CD8-positive, alpha-beta memory T cell (primary cell): ENCODE data around the gene GRID1. TPM values are rescaled to one million over a fixed set of nuclear protein-coding genes. Genes with fewer than 3 reads are reported as not detected.
A peak's percentile ranks its signal among the peaks of the same experiment; 100 is the strongest.

Experiments used
- CTCF ChIA-PET: fragments of 350-600 bp; sonication (Branson Sonifier 250); formaldehyde crosslinking; loops from one replicate; lab custom pipeline; 2021; ENCODE audit warnings: antibody characterized with exemption; lab: Charles Lee
- POLR2A ChIA-PET: fragments of 350-600 bp; sonication (Branson Sonifier 250); formaldehyde crosslinking; loops from one replicate; lab custom pipeline; 2021; ENCODE audit warnings: antibody characterized with exemption; lab: Charles Lee
- DNase-seq, 5 donors: peaks; one replicate each; pipeline versions ENCODE4 v3.0.0 to v3.0.0-alpha.2; 2020 to 2022; ENCODE audit warnings: mixed read lengths in 1 of 5
- H3K27ac ChIP-seq: one replicate; pipeline ENCODE4 v1.7.0; 2013; ENCODE audit warnings: low read depth, mild to moderate bottlenecking, low read length, moderate library complexity
- H3K27me3 ChIP-seq: 2 replicates; pipeline ENCODE4 v1.7.0; 2013; ENCODE audit warnings: low read length, mild to moderate bottlenecking; ENCODE audit not compliant: insufficient read depth, poor library complexity, severe bottlenecking
- H3K36me3 ChIP-seq: 2 replicates; pipeline ENCODE4 v1.7.0; 2013; ENCODE audit warnings: mild to moderate bottlenecking, low read length, moderate library complexity; ENCODE audit not compliant: insufficient read depth
- H3K4me1 ChIP-seq: 2 replicates; pipeline ENCODE4 v1.7.0; 2013; ENCODE audit warnings: mild to moderate bottlenecking, low read length, moderate library complexity; ENCODE audit not compliant: insufficient read depth
- H3K4me3 ChIP-seq: 2 replicates; pipeline ENCODE4 v1.7.0; 2013; ENCODE audit warnings: mild to moderate bottlenecking, low read length
- H3K9me3 ChIP-seq: 2 replicates; pipeline ENCODE4 v1.7.0; 2013; ENCODE audit warnings: mild to moderate bottlenecking, low read length
- H3K27ac Mint-ChIP-seq, 8 donors: one replicate each; pipeline ENCODE4 v1.8.0; 2020 to 2021; ENCODE audit warnings: mixed read lengths in 8 of 8, mild to moderate bottlenecking in 6 of 8, inconsistent platforms in 3 of 8, moderate library complexity in 3 of 8
- H3K27me3 Mint-ChIP-seq, 2 donors: one replicate each; pipeline ENCODE4 v1.8.0; 2020 to 2021; ENCODE audit warnings: mixed read lengths in 2 of 2, mild to moderate bottlenecking in 1 of 2, moderate library complexity in 1 of 2
- H3K36me3 Mint-ChIP-seq, 3 donors: one replicate each; pipeline ENCODE4 v1.8.0; 2020 to 2021; ENCODE audit warnings: mixed read lengths in 3 of 3, inconsistent platforms in 1 of 3, mild to moderate bottlenecking in 1 of 3
- H3K4me1 Mint-ChIP-seq, 3 donors: one replicate each; pipeline ENCODE4 v1.8.0; 2020 to 2021; ENCODE audit warnings: mixed read lengths in 3 of 3, inconsistent platforms in 1 of 3, mild to moderate bottlenecking in 1 of 3
- H3K4me3 Mint-ChIP-seq, 7 donors: one replicate each; pipeline ENCODE4 v1.8.0; 2020 to 2021; ENCODE audit warnings: mixed read lengths in 7 of 7, mild to moderate bottlenecking in 6 of 7, moderate library complexity in 4 of 7, inconsistent platforms in 2 of 7
- H3K9me3 Mint-ChIP-seq, 5 donors: one replicate each; pipeline ENCODE4 v1.8.0; 2020 to 2022; ENCODE audit warnings: mixed read lengths in 5 of 5, mild to moderate bottlenecking in 3 of 5, moderate library complexity in 2 of 5, inconsistent platforms in 1 of 5
- polyA plus RNA-seq: library from polyadenylated mRNA; unstranded; fragments of 300-500 nt; fragmentation: Illumina TruSeq; gene quantifications from one replicate; pipeline ENCODE4 v1.2.3, GENCODE V29; 2021
- total RNA-seq, 2 experiments: library from RNA; stranded (reverse); gene quantifications; one replicate each; pipeline ENCODE4 v1.2.3, GENCODE V29; 2021

GRID1 gene
- total and polyA plus RNA-seq, 3 experiments from 2014 or later, result not detected

DNA sequence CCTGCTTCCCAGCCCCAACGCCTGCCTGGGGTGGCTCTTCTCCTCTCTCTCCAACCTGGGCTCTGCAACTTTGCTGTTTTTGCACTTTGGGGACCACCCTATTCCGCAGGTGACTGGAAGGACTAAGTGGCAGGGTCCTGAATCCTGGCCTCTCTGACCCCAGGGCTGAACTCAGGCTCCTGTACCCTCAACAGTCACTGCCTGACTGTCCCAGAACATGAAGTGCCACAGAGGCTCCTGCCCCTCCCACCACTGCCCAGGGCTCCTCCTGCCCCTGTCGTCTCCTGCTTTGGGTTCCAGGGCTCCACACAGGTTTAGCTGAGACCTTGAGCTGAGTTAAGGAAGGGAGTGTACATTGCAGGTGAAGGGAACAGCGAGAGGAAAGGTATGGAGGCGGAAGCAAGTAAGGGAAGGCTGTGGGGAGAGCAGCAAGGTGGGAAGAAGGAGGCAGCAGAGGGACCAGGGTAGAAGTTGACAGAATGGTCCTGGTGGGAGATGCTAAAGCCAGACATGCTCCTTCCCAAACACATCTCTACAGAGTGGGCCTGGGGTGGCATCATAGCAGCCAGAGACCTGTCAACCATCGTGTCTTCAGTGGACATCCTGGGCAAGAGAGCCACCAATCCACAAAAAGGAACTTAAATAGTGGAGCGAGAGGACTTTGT lies 5.7 kb upstream of the GRID1 start:
- peaks cover 36 to 60% of the 10 kb centered on the region in 2 donors for H3K27me3 Mint-ChIP-seq
- POLR2A ChIA-PET, result no interaction called here

DNA sequence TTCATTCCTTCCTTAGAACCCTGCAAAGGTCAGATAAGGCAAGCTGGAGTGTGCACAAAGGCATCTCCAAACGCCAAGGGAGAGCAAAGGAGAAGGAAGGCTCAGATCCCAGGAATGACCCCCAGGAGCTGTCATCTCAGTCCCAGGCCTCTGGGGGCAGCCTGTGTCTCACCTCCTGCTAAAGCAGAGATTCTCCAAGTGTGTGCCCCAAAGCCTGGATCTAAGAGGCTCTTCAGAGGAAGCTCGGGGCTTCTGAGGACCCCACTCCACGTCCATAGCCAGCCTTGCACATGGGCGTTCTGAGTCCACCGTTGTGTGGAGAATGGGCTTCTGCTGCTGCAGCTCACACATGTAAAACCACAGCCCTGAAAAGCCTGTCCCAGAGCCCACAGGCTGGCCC lies 5.1 kb upstream of the GRID1 start:
- Mint-ChIP-seq H3K9me3 (no peaks in the 10 kb centered on the region), H3K4me1 (peaks cover 0 to 5% (median 4%) of the 10 kb centered on the region in 3 donors), H3K4me3 (no peak overlapping the region), H3K27me3 (peaks cover 36 to 60% of the 10 kb centered on the region in 2 donors), H3K27ac (peak overlapping the region in 1 of 8 donors; percentile 84), H3K36me3 (no peaks in the 10 kb centered on the region)
- Histone ChIP-seq H3K9me3 (no peaks in the 10 kb centered on the region), H3K4me3 (no peak overlapping the region), H3K27ac (no peak overlapping the region), H3K36me3 (no peaks in the 10 kb centered on the region), H3K4me1 (no peaks in the 10 kb centered on the region), H3K27me3 (peaks cover 6% of the 10 kb centered on the region)
- POLR2A ChIA-PET, result no interaction called here
- CTCF ChIA-PET, result no interaction called here
- DNase-seq, result no peak

More for the DNA sequence above, 5.7 kb upstream of the GRID1 start:
- Mint-ChIP-seq H3K36me3 (no peaks in the 10 kb centered on the region), H3K4me3 (no peak overlapping the region), H3K4me1 (peaks cover under 1 to 5% (median 5%) of the 10 kb centered on the region in 3 donors), H3K9me3 (no peaks in the 10 kb centered on the region), H3K27ac (no peak overlapping the region)
- Histone ChIP-seq H3K9me3 (no peaks in the 10 kb centered on the region), H3K27ac (no peak overlapping the region), H3K4me3 (no peak overlapping the region), H3K4me1 (no peaks in the 10 kb centered on the region), H3K27me3 (peaks cover 9% of the 10 kb centered on the region), H3K36me3 (no peaks in the 10 kb centered on the region)
- DNase-seq, result no peak
- CTCF ChIA-PET, result no interaction called here

DNA sequence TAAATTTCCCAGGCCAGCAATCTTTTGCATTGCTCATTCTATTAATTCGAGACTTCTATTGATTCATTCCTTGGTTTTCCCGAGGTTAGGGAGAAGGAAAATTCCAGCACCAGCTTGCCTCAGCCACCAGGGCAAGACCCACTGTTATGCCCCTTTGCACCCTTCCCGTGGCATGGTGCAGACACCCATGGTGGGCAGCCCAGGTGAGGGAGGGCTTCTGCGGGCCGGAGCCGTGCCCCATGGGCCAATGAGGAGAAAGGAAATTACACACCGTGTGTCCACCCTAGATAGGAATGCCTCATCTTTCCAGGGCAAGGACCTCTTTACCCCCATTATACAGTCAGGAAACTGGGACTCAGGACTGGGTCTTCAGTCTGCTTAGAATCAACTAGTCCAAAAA lies 4.5 kb upstream of the GRID1 start:
- H3K27me3 ChIP-seq, result peaks cover 6% of the 10 kb centered on the region
- Mint-ChIP-seq H3K4me3 (no peak overlapping the region), H3K36me3 (no peaks in the 10 kb centered on the region), H3K27ac (peak overlapping the region in 1 of 8 donors; percentile 54), H3K9me3 (no peaks in the 10 kb centered on the region), H3K4me1 (peaks cover 0 to 4% (median 3%) of the 10 kb centered on the region in 3 donors), H3K27me3 (peaks cover 36 to 60% of the 10 kb centered on the region in 2 donors)
- H3K4me1 ChIP-seq, result no peaks in the 10 kb centered on the region
- DNase-seq, result no peak
- H3K36me3 ChIP-seq, result no peaks in the 10 kb centered on the region
- POLR2A ChIA-PET, result no interaction called here
- CTCF ChIA-PET, result no interaction called here
- H3K27ac ChIP-seq, result no peak overlapping the region
- H3K4me3 ChIP-seq, result no peak overlapping the region
- no peaks in the 10 kb centered on the region for H3K9me3 ChIP-seq

DNA sequence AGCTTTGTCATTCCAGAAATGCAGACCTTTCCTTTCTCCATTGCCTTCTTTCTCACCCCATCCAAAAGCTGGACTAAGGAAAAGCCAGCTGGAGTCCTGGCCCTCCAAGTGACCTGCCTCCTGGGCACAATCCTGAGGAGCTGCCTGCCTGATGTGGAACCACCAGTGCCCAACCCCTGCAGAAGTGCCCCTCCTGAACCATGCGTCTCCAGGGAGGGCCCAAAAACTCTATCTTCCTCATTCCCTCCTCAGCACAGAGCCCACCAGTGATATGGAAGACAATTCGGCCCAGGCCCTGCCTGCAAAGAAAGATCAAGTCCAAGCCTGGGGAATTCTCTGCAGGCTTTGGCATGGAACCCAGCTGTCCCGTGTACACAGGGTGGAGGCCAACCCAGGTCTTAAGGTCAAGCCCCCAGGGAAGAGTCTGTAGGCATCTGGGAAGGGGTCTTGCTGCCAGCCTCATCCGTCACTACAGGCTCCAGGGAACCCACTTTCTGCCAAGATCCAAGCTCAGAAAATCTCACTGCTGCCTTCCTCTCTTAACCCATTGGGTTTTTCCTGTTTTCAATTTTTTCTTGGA lies 3.5 kb upstream of the GRID1 start:
- Mint-ChIP-seq H3K9me3 (no peaks in the 10 kb centered on the region), H3K4me3 (no peak overlapping the region), H3K27ac (no peak overlapping the region), H3K36me3 (no peaks in the 10 kb centered on the region), H3K4me1 (peaks cover 5 to 11% (median 7%) of the 10 kb centered on the region in 3 donors), H3K27me3 (peaks cover 40 to 65% of the 10 kb centered on the region in 2 donors)
- Histone ChIP-seq H3K9me3 (no peaks in the 10 kb centered on the region), H3K36me3 (no peaks in the 10 kb centered on the region), H3K27me3 (peaks cover 12% of the 10 kb centered on the region), H3K4me3 (no peak overlapping the region), H3K4me1 (peaks cover 7% of the 10 kb centered on the region), H3K27ac (no peak overlapping the region)
- ChIA-PET POLR2A (interaction anchor here (0.6 kb wide), 1 partner anchor 374 kb away, joined by 7 read pairs; no protein-coding TSS in a partner anchor), CTCF (interaction anchor here (0.6 kb wide), 1 partner anchor 1313 kb away, joined by 3 read pairs; no protein-coding TSS in a partner anchor)
- no peak for DNase-seq

DNA sequence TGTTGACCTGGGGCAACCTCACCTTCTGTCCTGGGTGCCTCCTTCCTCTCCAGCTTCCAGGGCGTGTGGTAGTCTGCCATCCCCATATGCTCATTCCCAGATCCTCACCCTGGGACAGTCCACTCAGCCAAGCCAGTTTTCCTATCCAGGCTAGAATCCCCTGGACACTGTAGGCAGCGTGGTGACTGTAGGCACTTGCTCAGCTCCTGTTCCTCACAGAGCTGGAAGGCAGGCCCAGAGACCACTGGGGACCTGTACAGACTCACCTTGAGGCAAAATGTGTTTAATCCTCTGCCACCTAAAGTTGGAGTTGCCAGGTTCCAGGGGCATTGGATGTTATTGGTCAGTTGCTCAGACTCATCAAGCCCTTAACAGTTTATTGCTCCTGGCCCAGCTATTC lies 2.4 kb upstream of the GRID1 start:
- CTCF ChIA-PET, result interaction anchor here (1.1 kb wide), 1 partner anchor 9 kb away, joined by 3 read pairs; no protein-coding TSS in a partner anchor
- Mint-ChIP-seq H3K4me1 (peaks cover 7 to 19% (median 8%) of the 10 kb centered on the region in 3 donors), H3K9me3 (no peaks in the 10 kb centered on the region), H3K4me3 (peak overlapping the region in 2 of 7 donors; percentile 28 to 54), H3K27me3 (peaks cover 46 to 68% of the 10 kb centered on the region in 2 donors), H3K27ac (no peak overlapping the region), H3K36me3 (no peaks in the 10 kb centered on the region)
- no peak for DNase-seq
- Histone ChIP-seq H3K4me3 (no peak overlapping the region), H3K4me1 (peaks cover 9% of the 10 kb centered on the region), H3K36me3 (no peaks in the 10 kb centered on the region), H3K27ac (no peak overlapping the region), H3K27me3 (peaks cover 19% of the 10 kb centered on the region), H3K9me3 (no peaks in the 10 kb centered on the region)
- POLR2A ChIA-PET, result no interaction called here

DNA sequence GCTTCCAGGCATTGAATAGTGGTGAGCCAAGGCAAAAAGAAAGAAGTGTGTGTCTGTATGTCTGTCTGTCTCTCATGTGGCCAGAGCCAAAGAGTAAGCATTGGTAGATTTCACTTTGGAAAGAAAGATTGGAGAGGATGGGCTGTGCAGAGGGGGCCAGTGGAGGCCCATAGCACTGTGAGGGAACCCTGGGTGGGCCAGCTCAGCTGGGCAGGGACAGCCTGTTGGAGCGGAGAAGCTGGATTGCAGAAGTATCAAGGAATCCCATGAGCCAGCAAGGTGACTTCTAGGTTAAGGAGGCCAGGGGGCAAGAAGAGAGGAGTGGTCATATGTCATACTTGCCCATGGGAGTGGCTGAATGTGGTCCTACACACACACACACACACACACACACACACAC lies 1.5 kb upstream of the GRID1 start:
- Histone ChIP-seq H3K36me3 (no peaks in the 10 kb centered on the region), H3K27ac (no peak overlapping the region), H3K4me1 (peaks cover 9% of the 10 kb centered on the region), H3K9me3 (no peaks in the 10 kb centered on the region), H3K27me3 (peaks cover 22% of the 10 kb centered on the region), H3K4me3 (no peak overlapping the region)
- CTCF ChIA-PET, result interaction anchor here (1.6 kb wide), 1 partner anchor 8 kb away, joined by 4 read pairs; no protein-coding TSS in a partner anchor
- POLR2A ChIA-PET, result no interaction called here
- no peaks in the 10 kb centered on the region for H3K9me3 Mint-ChIP-seq
- H3K4me1 Mint-ChIP-seq, result peaks cover 7 to 24% (median 9%) of the 10 kb centered on the region in 3 donors
- peaks cover 43 to 65% of the 10 kb centered on the region in 2 donors for H3K27me3 Mint-ChIP-seq
- H3K27ac Mint-ChIP-seq, result peak overlapping the region in 1 of 8 donors; percentile 36
- H3K36me3 Mint-ChIP-seq, result no peaks in the 10 kb centered on the region
- DNase-seq, result no peak
- peak overlapping the region; percentile 17 to 69 (median 53) for H3K4me3 Mint-ChIP-seq

DNA sequence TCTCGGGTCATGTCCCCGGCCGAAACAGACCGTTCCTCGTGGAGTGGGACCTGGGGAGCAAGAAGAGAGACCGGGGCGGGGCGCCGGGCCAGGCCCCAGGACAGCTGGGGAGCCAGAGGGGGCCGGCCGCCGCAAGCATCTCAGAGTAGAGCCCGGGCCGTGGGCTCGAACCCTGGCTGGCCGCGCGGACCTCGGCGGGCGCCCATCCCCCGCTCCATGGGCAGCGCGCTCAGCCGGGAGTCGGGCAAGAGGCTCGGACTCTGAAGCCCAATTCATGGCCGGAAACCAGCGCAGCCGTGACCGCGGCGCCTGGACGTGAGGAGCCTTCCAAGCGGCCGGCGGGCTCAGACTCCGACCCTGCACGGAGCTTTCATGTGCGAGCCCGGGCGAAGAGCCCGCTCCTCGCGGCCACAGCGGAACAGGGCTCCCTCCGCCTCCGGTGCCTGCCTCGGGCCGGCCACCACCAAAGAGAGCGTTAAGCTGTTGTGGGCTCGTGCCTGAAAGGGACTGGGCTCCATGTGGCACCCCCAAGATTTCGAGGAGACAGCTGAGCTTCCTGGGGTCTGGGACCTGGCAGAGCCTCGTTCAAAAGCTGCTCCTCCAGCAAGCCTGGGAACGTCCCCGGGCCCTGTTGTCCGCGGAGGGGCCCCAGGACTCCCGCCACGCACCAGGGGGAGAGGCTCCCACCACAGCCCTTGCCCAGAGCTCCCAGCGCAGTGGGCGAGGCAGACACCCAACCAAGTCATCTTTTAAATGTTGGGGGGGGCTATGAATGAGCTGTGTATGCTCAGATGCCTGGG lies 757 bp upstream of the GRID1 start:
- no peak for DNase-seq
- Histone ChIP-seq H3K27ac (no peak overlapping the region), H3K4me3 (no peak overlapping the region), H3K9me3 (no peaks in the 10 kb centered on the region), H3K4me1 (peaks cover 9% of the 10 kb centered on the region), H3K27me3 (peaks cover 22% of the 10 kb centered on the region), H3K36me3 (no peaks in the 10 kb centered on the region)
- peaks cover 7 to 27% (median 9%) of the 10 kb centered on the region in 3 donors for H3K4me1 Mint-ChIP-seq
- no peak overlapping the region for H3K27ac Mint-ChIP-seq
- H3K27me3 Mint-ChIP-seq, result peaks cover 42 to 65% of the 10 kb centered on the region in 2 donors
- no peaks in the 10 kb centered on the region for H3K36me3 Mint-ChIP-seq
- H3K9me3 Mint-ChIP-seq, result no peaks in the 10 kb centered on the region
- POLR2A ChIA-PET, result no interaction called here
- CTCF ChIA-PET, result interaction anchor here (1.6 kb wide), 1 partner anchor 9 kb away, joined by 4 read pairs; no protein-coding TSS in a partner anchor
- peak overlapping the region in 6 of 7 donors; percentile 27 to 61 (median 43) for H3K4me3 Mint-ChIP-seq
